ENCODE measurements around the gene SIRT2.
"Not testable (repeated sequence)": the region's sequence is repeated elsewhere in the genome, so short reads cannot be mapped to it uniquely, and the experiment has no call there.

The SIRT2 gene

DNA sequence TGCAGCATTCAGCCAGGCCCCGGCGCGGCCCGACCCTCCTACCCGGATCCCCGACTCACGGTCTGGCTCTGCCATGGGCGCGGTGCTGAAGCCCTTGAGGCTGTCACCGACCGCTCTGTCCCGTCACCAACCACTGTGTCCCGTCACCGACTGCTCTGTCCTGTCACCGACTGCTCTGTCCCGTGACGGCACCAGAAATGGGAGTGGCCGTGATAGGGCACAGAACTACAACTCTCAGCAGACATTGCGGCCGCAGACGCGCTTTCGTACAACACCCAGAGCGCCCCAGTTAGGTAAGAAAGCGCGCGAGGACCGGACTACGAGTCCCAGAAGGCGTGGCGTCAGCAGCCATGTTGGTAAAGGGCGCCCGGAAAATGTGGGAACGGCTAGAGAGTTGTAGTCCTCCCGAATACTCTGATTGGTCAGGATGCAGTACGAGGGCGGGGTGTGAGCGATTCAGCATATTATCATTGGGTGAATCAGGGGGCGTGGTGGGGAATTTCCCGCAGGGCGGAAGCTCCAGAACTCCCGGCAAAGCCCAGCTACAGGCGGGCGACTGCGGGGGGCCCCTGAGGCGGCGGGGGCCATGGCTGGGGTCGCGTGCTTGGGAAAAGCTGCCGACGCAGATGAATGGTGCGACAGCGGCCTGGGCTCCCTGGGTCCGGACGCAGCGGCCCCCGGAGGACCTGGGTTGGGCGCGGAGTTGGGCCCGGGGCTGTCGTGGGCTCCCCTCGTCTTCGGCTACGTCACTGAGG is at the start of gene SIRT2, which contains the start of gene NFKBIB:
SIRT2 (minus strand) TSS at position 172 of the 755 bp plus-strand sequence; CDS start at position 75, 97 bp downstream.
NFKBIB (plus strand) TSS at position 523 of the 755 bp plus-strand sequence; CDS start at position 587, 64 bp downstream.
- DNase-seq (ENCODE audit: low read depth in 2 of 2): peak; percentile 92 to 97

DNA sequence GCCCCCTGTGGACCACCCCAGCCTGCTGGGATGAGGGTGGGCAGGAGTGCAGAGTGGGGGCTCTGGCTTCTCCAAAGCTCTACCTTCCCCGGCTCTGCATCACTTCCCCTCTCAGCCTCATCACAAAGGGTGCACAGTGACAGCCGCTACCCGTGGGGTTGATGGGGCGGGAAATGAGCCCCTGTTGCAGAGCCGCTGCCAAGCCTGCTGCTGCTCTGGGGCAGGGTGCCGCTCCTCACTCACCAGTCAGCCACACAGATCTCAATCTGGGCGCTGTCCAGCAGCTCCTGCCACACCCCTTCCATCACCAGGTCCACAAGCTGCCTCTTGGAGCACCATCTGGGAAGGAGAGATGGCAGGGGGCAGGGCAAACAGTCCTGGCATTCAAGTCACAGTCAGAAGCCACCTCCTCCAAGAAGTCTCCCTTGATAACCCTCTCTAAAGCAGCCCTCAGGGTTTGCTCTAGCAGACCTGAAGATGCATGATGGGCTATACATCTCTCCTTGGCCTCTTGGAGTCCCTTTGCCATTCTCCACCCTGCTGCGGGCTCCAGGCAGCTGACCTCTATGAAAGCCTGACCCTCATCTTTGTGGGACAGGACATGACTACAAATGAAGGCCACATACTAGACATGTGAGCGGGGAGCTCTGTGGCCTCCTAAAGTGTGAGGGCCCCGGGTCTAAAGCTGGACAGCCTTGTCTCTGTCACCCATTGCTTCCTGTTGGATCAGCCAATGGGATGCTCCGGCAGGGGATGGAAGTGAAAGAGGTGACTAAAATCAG is 47.0 kb upstream of the SIRT2 start:
- DNase-seq (ENCODE audit: low read depth in 2 of 2): no peak

DNA sequence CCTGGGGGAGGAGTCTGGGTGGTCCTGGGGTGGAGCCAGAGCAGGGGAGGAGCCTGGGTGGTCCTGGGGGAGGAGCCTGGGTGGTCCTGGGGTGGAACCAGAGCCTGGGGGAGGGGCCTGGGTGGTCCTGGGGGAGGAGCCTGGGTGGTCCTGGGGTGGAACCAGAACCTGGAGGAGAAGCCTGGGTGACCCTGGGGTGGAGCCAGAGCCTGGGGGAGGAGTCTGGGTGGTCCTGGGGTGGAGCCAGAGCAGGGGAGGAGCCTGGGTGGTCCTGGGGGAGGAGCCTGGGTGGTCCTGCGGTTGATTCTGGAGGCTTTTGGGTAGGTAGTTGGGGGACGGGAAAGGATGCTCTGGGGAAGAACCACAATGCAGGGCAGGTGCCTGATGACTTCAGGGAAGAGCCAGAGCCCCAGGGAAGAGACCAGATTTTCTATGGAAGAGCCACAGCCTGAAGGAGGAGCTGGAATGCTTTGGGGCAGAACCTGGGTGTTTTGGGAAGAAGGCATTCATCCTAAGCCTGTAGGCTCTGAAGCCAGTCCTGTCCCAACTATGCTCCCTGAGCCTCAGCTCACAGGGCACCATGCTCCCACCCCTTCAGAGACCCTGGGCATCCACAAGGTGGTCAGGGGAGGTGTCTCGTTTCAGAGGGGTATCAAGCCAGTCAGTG is 46.3 kb upstream of the SIRT2 start:
- no peak for DNase-seq (ENCODE audit: low read depth in 2 of 2)

DNA sequence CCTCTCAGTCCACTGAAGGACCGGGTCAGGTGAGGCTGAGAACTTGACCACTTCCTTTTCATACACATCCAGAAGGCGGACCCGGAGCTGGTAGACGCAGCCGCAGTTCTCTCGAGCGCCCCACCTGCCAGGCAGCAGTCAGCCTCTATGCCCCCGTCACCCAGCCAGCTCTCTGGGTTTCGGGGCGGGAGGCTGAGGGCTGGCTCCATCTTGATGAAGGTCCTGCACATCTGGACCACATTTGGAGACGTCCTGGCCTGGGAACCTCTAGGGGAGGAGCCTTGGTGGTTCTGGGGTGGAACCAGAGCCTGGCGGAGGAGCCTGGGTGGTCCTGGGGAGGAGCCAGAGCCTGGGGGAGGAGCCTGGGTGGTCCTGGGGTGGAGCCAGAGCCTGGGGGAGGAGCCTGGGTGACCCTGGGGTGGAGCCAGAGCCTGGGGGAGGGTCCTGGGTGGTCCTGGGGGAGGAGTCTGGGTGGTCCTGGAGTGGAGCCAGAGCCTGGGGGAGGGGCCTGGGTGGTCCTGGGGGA is 45.6 kb upstream of the SIRT2 start:
- DNase-seq (ENCODE audit: low read depth in 2 of 2): no peak

DNA sequence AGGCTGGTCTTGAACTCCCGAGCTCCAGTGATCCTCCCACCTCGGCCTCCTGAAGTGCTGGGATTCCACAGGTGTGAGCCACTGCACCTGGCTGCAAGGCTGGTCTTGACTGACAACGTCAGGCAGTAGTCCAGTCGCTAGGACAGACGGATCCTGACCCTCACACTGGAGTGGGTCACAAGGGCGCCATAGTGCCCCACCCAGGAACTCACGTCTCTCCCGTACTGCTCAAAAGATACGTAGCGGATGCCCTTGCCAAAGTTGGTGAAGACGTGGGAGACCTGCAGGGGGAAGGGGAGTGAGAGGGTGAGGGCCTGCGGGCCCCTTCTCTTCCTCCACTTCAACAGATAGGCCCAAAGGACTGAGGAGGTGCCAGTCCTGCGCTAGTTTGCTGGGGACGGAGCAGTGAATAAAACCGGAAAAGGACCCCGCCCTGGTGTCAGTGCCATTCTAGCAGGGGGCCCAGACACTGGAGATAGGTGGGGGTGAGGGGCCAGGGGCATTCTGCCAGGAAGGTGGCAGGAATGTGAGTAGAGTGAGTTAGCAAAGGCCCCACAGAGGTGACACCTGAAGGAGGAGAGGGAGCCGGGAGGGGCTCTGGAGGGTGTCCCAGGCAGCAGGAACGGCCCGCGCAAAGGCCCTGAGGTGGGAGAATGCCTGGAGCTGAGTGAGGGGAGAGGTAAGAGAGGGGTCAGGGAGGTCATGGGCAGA is 43.2 kb upstream of the SIRT2 start:
- no peak for DNase-seq (ENCODE audit: low read depth in 2 of 2)

DNA sequence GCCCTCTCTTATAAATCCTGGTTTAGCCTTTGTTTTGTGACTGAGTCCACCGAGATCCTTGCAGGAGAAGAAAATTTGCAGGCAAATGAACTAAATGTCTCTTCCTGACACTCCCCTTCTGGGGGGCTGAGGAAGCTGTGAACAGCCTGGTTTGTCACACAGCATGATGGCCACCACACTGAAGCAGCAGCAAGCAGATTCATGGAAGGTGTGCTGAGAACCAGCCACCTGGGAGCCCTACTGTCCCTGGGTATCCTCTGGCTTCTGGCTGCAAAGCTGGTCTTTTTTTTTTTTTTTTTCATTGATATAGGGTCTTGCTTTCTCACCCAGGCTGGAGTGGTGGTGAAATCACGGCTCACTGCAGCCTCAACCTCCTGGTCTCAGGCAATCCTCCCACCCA is 42.6 kb upstream of the SIRT2 start:
- no peak for DNase-seq (ENCODE audit: low read depth in 2 of 2)

DNA sequence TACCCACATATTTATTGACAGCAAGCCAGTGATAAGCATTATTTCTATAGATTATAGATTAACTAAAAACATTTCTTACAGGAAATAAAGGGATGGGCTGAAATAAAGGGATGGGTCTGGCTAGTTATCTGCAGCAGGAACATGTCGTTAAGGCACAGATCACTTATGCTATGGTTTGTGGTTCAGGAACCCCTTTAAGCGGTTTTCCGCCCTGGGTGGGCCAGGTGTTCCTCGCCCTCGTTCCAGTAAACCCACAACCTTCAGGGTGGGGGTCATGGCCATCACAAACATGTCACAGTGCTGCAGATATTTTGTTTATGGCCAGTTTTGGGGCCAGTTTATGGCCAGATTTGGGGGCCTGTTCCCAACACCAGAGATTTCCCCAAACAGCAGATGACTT is 42.0 kb upstream of the SIRT2 start:
- DNase-seq (ENCODE audit: low read depth in 2 of 2): not testable (repeated sequence)

DNA sequence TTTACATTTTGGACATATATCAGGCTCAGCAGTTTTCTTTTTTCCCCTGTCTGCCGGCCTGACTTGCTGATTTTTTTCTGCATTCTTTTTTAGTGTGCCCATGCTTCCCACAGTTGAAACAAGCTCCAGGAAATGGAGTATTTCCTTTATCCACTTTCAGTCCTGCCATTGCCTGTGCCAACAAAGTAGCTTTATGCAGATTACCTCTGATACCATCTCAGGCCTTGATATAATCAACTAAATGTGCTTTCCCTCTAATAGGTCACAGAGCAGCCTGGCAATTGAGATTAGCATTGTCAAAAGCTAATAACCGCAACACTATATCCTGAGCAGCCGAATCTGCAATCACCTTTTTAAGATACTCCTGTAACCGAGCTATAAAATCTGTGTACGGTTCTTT is 40.5 kb upstream of the SIRT2 start:
- no peak for DNase-seq (ENCODE audit: low read depth in 2 of 2)

DNA sequence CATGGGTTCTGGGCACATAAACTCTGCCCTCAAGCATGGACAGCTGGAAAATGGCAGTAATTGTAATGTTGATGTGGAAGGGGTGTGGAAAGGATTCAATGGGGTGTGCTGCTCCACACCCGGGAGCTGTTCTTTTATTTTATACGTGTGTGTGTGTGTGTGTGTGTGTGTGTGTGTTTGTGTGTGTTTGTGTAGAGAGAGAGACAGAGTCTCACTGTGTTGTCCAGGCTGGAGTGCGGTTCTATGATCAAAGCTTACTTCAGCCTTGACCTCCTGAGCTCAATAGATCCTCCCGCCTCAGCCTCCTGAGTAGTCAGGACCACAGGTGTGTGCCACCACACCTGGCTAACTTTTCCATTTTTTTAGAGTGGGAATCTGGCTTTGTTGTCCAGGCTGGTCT is 34.1 kb upstream of the SIRT2 start:
- no peak for DNase-seq (ENCODE audit: low read depth in 2 of 2)

DNA sequence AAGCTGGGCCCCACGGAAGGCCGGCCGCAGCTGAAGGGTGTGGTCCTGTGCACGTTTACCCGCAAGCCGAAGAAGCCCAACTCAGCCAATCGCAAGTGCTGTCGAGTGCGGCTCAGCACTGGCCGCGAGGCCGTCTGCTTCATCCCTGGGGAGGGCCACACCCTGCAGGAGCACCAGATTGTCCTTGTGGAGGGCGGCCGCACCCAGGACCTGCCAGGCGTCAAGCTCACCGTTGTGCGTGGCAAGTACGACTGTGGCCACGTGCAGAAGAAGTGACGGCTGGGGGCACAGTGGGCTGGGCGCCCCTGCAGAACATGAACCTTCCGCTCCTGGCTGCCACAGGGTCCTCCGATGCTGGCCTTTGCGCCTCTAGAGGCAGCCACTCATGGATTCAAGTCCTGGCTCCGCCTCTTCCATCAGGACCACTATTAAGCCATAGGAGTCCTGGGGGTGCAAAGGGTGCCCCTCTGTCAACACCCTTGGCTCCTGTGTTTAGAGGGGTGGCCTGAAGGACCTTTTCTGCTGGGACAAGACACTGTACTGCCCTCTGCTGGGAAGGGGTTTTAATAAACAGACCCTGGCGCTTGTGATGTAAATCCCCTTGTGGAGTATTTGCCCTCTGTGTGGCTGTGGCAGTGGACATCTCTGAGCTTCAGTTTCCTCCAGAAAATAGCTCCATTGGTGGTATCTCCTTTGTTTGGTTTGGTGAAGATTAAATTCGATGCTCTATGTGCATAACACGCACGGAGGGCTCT is 33.2 kb upstream of the SIRT2 start:
- no peak for DNase-seq (ENCODE audit: low read depth in 2 of 2)

DNA sequence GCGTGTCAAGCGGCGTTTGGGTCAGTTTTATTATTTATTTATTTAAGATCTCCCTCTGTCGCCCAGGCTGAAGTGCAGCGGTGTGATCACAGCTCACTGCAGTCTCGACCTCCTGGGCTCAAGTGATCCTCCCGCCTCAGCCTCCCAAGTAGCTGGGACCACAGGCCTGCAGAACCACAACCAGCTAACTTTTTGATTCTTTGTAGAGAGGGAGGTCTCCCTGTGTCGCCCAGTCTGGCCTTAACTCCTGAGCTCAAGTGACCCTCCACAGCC is 32.0 kb upstream of the SIRT2 start:
- DNase-seq (ENCODE audit: low read depth in 2 of 2): no peak

DNA sequence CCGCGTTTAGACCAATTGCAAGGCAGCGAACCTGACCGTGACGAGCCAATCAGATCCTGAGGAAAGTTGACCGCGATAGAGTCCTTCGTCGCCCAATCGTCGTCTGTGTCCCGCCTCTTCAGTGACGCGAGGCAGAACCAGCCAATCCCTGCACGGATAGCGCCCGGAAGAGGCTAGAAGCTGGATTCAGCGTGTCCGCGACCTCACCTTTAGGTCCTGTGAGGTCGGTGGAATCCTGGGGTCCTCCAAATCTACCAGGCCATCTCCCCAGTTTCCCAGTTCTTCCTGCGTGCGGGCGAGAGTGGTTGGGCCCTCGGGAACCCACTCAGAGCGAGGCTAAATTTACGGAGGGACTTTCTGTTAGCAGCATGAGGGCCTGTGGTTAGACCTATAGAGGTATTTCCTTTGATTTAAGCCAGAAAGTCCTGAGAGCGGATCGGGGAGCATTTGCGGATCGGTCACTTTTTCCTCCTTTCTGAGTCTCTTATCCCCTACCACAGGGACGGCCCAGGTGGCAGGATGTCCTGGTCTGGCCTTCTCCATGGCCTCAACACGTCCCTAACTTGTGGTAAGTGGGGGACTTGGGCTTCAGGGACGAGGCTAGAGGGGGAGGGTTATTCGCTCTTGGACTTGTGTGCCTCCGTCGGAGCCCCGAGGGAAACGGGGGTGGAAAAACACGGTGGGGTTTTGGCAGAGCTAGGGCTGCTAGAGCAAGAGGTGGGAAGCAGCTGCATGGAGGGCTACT is 31.5 kb upstream of the SIRT2 start, which contains the start of gene MRPS12:
MRPS12 (plus strand) TSS at position 169 of the 745 bp plus-strand sequence; CDS start at position 520, 351 bp downstream.
- peak; percentile 94 to 96 for DNase-seq (ENCODE audit: low read depth in 2 of 2)

DNA sequence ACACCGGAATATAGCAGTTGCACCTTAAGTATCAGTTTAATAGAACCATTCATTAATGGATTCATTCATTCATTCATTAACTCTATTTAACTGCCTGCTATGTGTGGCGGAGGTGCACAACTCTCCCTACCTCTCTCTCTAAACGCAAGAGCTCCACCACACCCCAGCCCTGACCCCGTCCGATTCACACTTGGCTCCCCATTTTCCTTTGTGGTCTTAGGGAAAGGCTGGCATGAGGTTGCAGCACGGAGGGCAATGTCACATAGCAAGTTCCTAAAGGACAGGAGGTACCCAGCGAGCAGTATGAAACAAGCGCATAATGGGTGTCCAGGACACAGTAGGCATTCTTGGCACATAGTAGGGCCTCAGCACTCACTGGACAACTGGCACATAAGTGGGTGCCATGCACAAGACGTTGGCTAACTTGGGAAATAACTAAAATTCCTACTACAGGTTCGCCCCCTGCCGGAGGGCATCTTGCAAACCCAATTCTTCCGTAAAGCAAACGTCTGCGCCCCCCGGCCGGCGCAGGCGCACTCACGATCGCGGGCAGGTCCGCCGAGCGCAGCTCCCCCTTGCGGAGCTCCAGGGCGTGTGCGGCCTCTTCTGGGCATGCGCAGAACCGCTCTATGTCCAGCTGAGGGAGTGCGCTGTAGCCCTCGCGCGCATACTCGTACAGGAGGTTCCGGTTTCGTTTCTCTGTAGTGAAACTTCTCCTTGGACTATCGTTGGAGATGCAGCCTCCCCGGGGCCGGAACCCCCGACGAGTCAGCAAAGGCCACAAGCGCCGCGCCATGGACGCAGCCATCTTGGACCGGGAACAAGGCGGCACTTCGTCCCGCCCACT is 30.7 kb upstream of the SIRT2 start, which contains the start of gene SARS2:
SARS2 (minus strand) TSS at position 835 of the 847 bp plus-strand sequence; CDS start at position 808, 27 bp downstream.
- DNase-seq (ENCODE audit: low read depth in 2 of 2): peak; percentile 77 to 88

DNA sequence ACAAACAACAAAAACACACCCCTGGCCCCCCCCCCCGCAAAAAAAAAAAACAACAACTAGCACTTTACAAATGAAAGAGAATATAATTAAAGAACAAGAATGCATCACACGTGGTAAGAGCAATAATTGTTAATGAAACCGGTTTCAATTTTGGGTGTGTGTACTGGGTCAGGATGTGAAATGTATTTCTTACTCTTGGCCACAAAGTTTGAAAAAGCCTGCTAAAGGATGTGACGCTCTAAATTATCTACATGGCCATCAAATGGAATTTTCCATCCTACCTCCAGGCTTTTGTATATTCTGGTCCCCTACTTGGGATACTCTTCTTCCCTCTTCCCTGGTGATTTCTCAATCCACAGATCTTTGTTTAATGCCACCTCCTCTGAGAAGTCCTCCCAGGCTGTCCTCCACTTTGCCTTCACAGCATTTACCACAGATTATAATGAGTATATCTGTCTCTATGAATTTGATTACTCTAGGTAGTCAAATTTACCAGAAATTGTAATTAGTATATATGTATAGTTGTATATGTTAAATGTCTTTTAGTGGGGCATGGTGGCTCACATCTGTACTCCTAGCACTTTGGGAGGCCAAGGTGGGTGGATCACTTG is 29.1 kb upstream of the SIRT2 start:
- no peak for DNase-seq (ENCODE audit: low read depth in 2 of 2)

DNA sequence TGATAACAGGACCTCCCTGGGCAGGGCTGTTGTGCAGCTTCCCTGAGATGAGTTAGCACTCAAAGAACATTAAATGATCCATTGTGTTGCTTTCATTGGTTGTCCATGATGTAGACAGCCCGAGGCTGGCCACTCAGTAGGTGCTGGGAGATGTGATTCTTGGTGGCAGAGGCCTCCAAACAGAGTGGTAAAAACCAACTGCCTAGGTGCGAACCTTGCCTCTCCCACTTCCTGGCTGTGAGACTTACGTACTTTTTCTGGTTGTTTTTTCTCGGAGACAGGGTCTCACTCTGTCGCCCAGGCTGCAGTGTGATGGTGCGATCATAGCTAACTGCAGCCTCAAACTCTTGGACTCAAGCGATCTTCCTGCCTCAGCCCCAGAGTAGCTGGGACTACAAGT is 25.0 kb upstream of the SIRT2 start:
- DNase-seq (ENCODE audit: low read depth in 2 of 2): no peak

DNA sequence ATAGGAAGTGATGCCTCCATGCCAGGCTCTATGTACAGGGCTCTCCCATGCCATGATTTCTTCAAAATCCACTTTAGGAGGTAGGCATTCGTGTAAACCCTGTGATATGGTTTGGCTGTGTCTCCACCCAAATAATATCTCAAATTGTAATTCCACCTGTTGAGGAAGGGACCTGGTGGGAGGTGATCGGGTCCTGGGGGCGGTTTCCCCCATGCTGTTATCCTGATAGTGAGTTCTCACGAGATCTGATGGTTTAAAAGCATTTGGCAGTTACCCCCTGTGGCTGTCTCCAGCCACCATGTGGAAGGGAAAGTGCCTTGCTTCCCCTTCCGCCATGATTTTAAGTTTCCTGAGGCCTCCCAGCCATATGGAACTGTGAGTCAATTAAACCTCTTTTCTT is 23.1 kb upstream of the SIRT2 start:
- no peak for DNase-seq (ENCODE audit: low read depth in 2 of 2)

DNA sequence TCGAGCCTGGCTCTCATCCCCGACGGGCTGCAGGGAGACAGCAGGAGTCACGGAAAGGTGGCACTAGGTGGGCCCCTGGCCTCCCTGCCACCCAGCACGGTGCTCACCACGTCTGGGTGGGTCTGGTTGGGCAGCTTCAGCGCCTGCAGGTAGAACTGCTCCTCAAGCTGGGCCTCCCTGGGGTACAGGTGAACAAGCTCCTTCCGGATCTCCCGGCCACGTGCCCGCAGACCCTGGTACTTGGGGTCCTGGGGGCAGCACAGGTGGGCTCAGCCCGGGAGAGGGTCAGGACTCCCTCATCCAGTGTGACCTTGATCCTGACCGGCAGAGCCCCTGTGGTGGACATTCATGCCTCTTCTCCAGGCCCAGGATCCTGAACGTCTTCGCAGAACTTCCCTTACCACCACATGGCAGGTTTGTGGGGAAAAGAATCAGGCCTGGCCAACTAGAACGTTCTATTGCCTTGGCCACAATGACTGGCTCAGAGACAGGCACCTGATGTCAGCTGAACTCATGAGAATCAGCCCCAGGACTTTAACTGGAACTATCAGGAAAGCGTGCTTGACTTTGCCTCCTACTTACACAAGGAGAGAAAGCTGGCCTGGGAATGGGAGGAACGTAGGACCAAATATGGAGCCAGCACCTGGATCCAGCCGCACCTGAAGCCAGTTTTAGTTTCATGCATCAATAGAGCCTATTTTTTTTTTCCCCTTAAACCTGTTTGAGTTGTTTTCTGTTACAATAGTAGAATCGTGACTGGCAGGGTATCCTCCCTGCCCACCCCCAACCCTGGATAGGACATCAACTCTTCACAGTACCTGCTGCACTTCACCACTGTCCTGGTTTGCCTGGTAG is 22.2 kb upstream of the SIRT2 start:
- DNase-seq (ENCODE audit: low read depth in 2 of 2): no peak

All from stimulated activated CD4-positive, alpha-beta T cell treated with anti-CD3 and anti-CD28 coated beads, Interleukin-1b, Interleukin-23, amount 100 ng/mL, for 1 hour (primary cell).